Kidney epithelial cell (primary cell): ENCODE data around the gene SLC23A3. TPM values are rescaled to one million over a fixed set of nuclear protein-coding genes. Genes with fewer than 3 reads are reported as not detected.

Experiments
- DNase-seq: peaks from one replicate; pipeline ENCODE4 v3.0.0-alpha.2; 2010; ENCODE audit warnings: low read depth
- H3K27me3 ChIP-seq: 2 replicates; pipeline ENCODE4 v1.6.0; 2011; ENCODE audit warnings: low read length; ENCODE audit not compliant: control insufficient read depth, insufficient read depth
- H3K36me3 ChIP-seq: 2 replicates; pipeline ENCODE4 v1.5.1; 2011; ENCODE audit warnings: low read length; ENCODE audit not compliant: control insufficient read depth, insufficient read depth
- H3K4me3 ChIP-seq: 2 replicates; pipeline ENCODE4 v1.5.1; 2011; ENCODE audit warnings: low read depth, mild to moderate bottlenecking, control low read depth, low read length
- total RNA-seq: library from RNA; depleted of rRNA; stranded (reverse); fragments of >200 nt; gene quantifications from 2 replicates; pipeline ENCODE4 v1.2.3, GENCODE V29; 2015
- TF ChIP-seq, protein P1 (sequence below): IDR thresholded peaks from 2 replicates; pipeline ENCODE4 v1.5.1; 2011; ENCODE audit warnings: mild to moderate bottlenecking, moderate library complexity, low read length, control low read depth, inconsistent platforms; ENCODE audit not compliant: insufficient read depth, poor library complexity, severe bottlenecking

Gene SLC23A3
- total RNA-seq, 1 donor from 2014 or later: 0.84 TPM

DNA sequence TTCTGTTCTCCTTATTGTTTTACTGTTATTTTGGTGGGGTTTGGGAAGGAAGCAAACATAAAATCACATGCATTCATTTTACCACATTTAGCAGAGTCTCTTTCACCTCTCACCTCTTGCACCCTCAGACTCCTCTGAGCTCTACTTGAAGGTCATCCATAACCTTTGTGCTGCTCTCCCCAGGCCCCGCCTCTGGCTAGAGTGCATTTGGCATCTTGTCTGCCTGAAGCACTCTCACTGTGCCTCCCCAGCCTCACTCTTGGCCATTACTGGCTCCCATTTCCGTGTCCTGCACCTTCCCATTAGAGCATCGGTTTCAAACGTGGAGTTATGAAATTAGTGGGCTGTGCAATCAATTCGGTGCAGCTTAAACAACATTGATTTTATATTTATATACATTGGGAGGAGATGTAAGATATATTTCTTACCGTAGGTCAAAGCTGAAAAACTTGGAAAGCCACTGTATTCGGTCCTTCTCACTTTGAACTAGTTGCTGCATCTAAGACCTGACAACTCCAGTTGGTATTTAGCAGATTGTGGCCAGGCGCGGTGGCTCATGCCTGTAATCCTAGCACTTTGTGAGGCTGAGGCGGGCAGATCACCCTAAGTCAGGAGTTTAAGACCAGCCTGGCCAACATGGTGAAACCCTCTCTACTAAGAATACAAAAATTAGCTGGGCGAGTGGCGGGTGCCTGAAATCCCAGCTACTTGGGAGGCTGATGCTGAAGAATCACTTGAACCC lies 29.8 kb upstream of the SLC23A3 start:
- no peak for DNase-seq
- H3K4me3 ChIP-seq: no peak overlapping the region
- TF ChIP-seq, protein P1, sequence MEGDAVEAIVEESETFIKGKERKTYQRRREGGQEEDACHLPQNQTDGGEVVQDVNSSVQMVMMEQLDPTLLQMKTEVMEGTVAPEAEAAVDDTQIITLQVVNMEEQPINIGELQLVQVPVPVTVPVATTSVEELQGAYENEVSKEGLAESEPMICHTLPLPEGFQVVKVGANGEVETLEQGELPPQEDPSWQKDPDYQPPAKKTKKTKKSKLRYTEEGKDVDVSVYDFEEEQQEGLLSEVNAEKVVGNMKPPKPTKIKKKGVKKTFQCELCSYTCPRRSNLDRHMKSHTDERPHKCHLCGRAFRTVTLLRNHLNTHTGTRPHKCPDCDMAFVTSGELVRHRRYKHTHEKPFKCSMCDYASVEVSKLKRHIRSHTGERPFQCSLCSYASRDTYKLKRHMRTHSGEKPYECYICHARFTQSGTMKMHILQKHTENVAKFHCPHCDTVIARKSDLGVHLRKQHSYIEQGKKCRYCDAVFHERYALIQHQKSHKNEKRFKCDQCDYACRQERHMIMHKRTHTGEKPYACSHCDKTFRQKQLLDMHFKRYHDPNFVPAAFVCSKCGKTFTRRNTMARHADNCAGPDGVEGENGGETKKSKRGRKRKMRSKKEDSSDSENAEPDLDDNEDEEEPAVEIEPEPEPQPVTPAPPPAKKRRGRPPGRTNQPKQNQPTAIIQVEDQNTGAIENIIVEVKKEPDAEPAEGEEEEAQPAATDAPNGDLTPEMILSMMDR: no peak

DNA sequence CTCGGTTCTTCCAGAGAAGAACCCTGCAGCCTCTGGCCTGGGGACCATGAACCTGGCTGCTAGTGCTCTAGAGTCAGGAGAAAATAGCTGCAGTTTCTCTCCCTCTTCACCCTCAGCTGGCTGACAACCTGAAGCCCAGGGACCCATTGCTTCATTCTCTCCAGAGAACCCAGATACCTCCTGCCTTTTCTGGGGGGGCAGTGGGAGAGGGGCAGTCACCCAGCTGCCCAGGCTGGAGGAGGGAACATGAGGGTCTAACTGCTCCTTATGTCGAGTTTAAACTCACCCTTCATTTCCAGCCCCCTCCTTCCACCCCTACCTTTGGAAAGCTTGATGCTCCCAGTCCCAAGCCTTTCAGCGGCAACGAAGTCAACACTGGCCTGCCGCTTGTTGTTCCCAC lies 29.1 kb upstream of the SLC23A3 start:
- no peak overlapping the region for H3K4me3 ChIP-seq
- TF ChIP-seq, protein P1: no peak
- no peaks in the 10 kb centered on the region for H3K27me3 ChIP-seq
- no peaks in the 10 kb centered on the region for H3K36me3 ChIP-seq
- no peak for DNase-seq

More for the DNA sequence above, 29.8 kb upstream of the SLC23A3 start:
- H3K36me3 ChIP-seq: no peaks in the 10 kb centered on the region
- H3K27me3 ChIP-seq: no peaks in the 10 kb centered on the region

DNA sequence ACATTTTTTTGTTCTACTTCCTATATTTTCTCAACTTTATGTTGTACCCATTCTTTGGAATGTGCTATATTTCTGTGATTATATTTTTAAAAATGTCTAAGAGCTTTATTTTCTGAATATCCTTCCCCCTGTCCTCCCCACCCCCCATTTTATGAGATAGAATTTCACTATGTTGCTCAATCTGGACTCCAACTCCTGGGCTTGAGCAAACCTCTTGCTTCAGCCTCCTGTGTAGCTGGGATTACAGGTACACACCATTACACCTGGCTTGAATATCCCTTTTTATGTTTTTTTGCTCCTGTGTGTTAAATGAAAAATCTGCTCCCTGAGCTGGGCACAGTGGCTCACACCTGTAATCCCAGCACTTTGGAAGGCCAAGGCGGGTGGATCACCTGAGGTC lies 27.6 kb upstream of the SLC23A3 start:
- H3K4me3 ChIP-seq: no peak overlapping the region
- TF ChIP-seq, protein P1: no peak
- no peak for DNase-seq
- no peaks in the 10 kb centered on the region for H3K27me3 ChIP-seq
- no peaks in the 10 kb centered on the region for H3K36me3 ChIP-seq

DNA sequence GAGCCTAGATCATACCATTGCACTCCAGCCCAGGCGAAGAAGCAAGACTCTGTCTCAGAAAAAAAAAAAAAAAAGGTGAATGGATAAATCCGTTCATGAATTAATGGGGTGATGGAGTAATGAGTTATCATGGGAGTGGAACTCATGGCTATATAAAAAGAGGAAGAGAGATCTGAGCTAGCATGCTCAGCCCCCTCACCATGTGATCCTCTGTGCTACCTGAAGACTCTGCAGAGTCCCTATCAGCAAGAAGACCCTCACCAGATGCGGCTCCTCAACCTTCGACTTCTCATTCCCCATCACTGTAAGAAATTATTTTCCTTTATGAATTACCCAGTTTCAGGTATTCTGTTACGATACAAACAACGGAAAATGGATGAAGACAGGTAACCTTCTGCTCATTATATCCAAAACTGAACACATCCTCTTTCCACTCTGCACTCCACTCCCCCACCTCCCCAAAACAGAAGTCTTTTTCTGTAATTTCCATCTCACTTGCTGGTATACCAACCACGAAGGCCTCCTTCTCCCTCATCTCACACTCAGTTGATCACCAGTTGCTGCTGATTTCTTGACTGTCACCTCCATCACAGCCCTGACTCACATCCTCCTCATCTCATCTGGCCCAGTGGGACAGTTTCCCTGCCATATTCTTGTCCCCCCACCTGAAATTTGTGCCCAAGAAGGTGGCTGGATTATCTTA lies 17.1 kb upstream of the SLC23A3 start:
- no peaks in the 10 kb centered on the region for H3K27me3 ChIP-seq
- no peak for DNase-seq
- TF ChIP-seq, protein P1: no peak
- no peak overlapping the region for H3K4me3 ChIP-seq
- H3K36me3 ChIP-seq: peaks cover 2% of the 10 kb centered on the region

DNA sequence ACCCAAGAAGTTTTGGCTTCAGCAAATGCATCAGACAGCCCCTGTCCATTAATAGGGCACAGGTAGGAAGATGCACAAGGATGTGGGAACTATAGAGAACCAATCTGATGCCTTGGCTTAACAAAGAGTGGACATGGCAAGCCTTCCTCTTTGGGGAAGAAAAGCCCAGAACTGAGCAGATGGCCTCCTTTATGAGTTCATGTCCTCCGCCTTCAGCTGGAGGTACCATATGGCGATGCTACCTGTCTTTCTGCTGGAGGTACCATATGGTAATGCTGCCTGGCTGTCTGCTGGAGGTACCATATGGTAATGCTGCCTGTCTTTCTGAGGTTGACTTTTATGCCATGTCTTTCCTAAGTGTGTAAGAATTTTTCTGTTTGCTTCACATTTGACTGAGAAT lies 14.3 kb upstream of the SLC23A3 start:
- no peak for DNase-seq
- Histone ChIP-seq H3K4me3 (no peak overlapping the region), H3K27me3 (no peaks in the 10 kb centered on the region), H3K36me3 (peaks cover 2% of the 10 kb centered on the region)
- TF ChIP-seq, protein P1: no peak
